Raji (cell line): Measurements from ENCODE around the gene GAK.

Source experiments
- POLR2A ChIP-seq: IDR thresholded peaks from 2 replicates; pipeline ENCODE4 v1.6.1; 2011; ENCODE audit warnings: low read depth, low read length, control low read depth; ENCODE audit not compliant: insufficient read depth

Gene GAK

GRCh38 chr4:880684-881405, 51.3 kb downstream of the GAK start:
- TF ChIP-seq POLR2A = no peak

- no peak for TF ChIP-seq POLR2A
These were observed 52.4 kb downstream of the GAK start for GRCh38 chr4:879729-880077.

- TF ChIP-seq POLR2A = no peak
These were observed 53.1 kb downstream of the GAK start for GRCh38 chr4:878796-879728.

GRCh38 chr4:877502-877901, 54.6 kb downstream of the GAK start:
- TF ChIP-seq POLR2A = no peak

- no peak for TF ChIP-seq POLR2A
These were observed 55.3 kb downstream of the GAK start for GRCh38 chr4:876780-877179.

GRCh38 chr4:875818-876423, 56.2 kb downstream of the GAK start:
- no peak for TF ChIP-seq POLR2A

- TF ChIP-seq POLR2A = no peak
These were observed 56.9 kb downstream of the GAK start for GRCh38 chr4:874971-875817.

GRCh38 chr4:874056-874455, 58.1 kb downstream of the GAK start:
- no peak for TF ChIP-seq POLR2A

GRCh38 chr4:872241-872981, 59.7 kb downstream of the GAK start:
- TF ChIP-seq POLR2A = no peak

GRCh38 chr4:871484-871883, 60.6 kb downstream of the GAK start:
- TF ChIP-seq POLR2A = no peak

- no peak for TF ChIP-seq POLR2A
These were observed 61.2 kb downstream of the GAK start for GRCh38 chr4:870951-871350.

GRCh38 chr4:869776-870175, 62.3 kb downstream of the GAK start:
- no peak for TF ChIP-seq POLR2A

- TF ChIP-seq POLR2A = no peak
These were observed 63.7 kb downstream of the GAK start for GRCh38 chr4:868421-868820.

- TF ChIP-seq POLR2A = no peak
These were observed 64.4 kb downstream of the GAK start for GRCh38 chr4:867526-868250.

- no peak for TF ChIP-seq POLR2A
These were observed 65.2 kb downstream of the GAK start for GRCh38 chr4:866761-867390.
